Dermis blood vessel endothelial cell (primary cell): Measurements from ENCODE around the gene PARVA. TPM values are rescaled to one million over a fixed set of nuclear protein-coding genes. Genes with fewer than 3 reads are reported as not detected.
A peak's percentile ranks its signal among the peaks of the same experiment; 100 is the strongest.

Experiments
- DNase-seq: peaks from one replicate; pipeline ENCODE4 v3.0.0; 2010
- total RNA-seq: library from RNA; depleted of rRNA; stranded (reverse); fragments of >200 nt; gene quantifications from 2 replicates; pipeline ENCODE4 v1.2.3, GENCODE V29; 2014

The PARVA gene
- total RNA-seq, 1 donor from 2014 or later, result 25.5 TPM

DNA sequence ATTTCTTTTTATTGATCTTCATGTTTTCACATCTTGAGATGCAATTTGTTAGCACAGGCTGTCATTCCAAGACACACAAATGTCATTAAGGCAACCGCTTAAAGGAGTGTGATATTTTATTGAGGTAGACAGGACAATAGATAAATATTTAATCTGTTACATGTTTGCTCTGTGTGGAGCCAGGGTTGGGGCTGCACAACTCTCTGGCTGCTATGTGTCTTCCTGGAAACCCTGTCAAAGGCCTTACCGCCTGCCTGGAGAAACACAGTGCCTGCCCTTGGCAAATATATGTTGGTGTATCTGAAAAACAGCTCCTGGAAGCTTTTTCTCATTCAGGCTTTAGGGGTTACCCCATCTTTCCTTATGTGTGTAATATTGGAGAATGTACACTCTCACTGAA is 157.2 kb downstream of the PARVA start:
- DNase-seq, result no peak

DNA sequence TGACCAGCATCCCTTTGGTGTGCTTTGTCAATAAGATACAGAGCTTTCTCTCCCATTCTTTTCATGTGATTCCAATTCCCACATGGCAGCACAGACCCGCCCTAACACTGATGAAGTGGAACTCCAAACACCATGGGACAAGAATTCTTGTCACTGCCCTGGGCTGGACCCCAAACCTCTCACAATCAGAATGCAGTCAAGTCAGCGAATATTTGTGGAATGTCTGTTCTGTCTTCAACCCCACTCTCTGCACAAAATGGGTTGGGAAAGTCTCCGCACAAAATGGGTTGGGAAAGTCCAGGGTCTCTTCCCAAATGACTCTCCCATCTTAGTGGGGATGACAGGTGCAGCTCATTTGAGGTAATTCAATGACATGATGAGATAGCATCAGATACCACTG is 157.9 kb downstream of the PARVA start:
- DNase-seq, result no peak

DNA sequence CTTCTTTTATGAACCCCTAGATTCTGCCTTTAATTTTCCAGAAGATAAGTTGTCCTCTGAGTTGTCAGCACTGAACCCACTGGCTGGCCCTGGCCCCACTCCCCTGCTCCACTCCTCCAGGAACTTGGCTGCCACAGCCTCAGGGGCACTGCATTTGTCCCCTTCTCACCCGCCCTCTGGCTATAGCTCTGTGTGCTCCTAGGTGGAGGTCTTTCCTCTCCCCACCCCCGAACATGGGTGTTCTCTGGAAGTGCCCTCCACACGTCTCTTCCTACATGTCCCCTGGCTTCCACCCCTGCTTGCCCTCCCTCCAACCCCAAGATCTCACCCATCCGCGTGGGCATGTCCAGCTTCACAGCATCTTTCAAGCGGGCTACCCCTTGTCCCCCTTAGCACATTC is 159.2 kb downstream of the PARVA start:
- no peak for DNase-seq

- no peak for DNase-seq
These were observed 160.5 kb downstream of the PARVA start for GRCh38 chr11:12537778-12538401.

DNA sequence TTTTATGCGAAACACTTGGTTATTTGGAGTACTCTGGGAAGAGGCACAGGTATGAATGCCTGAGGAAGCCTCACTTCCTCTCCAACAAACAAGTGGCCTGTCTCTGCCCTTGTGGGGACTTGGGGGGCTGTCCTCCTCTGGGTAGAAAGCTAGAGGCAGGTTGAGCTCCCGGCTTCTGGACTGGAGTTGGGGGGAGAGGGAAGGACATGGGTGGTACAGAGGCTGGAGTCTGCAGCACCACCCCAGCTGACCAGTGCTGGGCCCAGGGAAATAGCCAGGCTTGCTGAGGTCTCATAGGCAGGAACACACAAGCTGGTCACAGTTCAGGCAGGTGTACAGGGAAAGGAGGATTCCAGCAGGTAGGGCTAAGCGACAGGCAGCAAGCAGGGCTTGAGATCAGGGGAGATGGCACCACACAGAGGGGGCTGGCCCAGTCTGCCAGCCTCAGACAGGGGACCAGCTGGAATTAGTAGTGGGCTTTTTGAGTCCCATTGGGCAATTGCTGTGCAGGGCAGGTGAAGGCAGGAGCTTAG is 161.6 kb downstream of the PARVA start:
- DNase-seq, result no peak

DNA sequence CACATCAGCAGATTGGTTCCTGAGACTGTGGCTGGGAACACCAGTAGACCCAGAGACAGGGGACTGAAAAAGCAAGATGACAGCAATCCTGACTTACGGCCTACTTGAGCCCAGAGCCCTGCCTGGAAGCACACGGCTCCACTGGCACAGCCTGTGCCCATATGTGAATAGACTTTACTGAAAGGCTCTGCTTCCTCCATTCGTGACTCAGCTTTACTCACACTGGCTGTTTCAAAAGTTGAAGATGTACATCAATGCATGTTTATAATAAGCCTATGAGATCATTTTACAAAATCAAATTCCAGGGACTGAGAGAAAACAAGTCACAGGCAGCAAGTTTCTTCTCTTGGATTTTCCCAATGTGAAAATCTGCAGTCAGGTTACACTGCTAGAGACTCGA is 162.2 kb downstream of the PARVA start:
- DNase-seq, result peak; percentile 84

DNA sequence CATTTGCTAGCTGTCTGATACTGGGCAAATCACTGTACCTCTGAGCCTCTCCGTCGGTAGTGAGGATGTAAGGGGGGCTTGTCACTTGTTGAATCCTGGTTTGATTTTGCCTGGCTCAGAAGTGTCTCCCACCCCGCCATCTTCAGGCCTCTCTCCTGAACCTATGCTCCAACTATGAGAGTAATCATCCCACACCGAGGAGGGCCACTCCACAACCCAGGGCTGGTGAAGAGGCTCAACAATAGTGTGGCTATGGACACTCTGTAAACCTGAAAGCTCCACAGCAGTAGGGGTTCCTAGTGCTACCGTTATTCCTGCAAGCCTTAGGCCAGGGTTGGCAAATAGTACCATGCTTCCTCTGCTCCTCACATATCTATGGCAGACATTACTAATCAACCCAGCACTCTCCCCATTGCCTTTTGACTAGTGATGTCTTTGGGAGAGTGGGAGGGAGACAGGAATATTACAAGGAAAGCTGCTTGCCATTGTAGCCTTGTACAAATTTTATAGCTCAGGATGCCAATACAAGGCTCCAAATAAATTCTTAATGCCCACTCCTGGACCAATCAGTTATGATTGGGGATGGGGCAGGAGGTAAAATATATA is 162.8 kb downstream of the PARVA start:
- DNase-seq, result peak; percentile 19

- DNase-seq, result peak; percentile 9
These were observed 163.7 kb downstream of the PARVA start for GRCh38 chr11:12540913-12541582.

DNA sequence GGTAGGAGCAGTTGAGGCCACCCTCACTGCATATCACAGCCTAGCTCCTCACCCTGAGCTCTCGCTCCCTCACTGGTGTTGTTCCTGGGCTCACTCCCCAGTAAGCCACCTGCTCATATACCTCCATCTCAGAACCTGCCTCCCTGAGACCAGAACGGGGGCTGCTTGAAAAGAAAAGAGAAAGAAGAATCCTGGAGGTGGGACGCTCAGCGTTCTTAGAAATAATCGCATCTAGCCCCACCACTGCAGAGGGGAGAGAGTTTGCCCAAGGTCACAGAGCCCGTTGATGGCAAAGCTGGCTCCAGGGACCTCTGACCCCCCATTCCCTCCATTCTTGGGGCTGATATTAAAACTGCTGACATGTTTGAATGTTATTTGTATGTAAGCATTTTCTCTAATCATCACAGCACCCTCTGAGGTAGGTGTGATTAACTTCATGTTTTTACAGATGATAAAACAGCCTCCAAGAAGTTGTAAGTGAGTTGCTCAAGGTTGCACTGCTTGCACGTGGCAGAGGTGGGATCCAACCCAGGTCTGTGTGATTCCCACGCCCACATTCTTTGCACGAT is 164.3 kb downstream of the PARVA start:
- DNase-seq, result no peak

GRCh38 chr11:12542186-12542935 is 165.0 kb downstream of the PARVA start:
- no peak for DNase-seq

GRCh38 chr11:12543596-12544415 is 166.4 kb downstream of the PARVA start:
- DNase-seq, result no peak

DNA sequence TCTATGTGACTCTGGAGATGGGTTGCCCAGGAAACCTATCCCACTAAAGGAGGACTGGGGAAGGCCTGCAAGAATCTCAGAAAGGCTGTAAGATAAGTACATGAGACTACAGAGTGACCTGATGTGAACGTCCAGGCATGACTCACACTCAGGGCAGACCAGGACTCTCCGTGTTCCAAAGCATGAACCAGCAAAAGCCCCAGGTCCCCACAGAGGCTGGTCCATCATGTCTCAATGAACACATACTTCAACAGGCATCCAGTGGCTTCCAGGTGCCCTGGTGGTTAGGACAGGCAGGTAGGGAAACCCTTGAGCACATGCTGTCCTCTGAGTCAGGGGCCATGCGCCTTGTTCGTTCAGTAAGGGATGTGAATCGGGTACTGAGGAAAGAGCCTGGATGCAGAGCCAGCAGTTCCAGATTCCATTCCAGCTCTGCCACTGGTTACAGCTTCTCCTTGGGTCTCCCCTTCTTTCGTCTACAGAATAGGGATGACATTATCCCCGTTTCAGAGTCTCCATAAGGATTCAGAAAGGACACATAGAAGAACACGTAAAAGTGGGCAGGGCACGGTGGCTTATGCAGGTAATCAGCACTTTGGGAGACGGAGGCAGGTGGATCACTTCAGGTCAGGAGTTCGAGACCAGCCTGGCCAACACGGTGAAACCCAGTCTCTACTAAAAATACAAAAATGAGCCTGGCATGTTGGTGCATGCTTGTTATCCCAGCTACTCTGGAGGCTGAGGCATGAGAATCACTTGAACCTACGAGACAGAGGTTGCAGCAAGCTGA is 167.8 kb downstream of the PARVA start:
- no peak for DNase-seq

GRCh38 chr11:12546122-12546521 is 168.8 kb downstream of the PARVA start:
- no peak for DNase-seq

GRCh38 chr11:12546660-12547059 is 169.3 kb downstream of the PARVA start:
- no peak for DNase-seq

DNA sequence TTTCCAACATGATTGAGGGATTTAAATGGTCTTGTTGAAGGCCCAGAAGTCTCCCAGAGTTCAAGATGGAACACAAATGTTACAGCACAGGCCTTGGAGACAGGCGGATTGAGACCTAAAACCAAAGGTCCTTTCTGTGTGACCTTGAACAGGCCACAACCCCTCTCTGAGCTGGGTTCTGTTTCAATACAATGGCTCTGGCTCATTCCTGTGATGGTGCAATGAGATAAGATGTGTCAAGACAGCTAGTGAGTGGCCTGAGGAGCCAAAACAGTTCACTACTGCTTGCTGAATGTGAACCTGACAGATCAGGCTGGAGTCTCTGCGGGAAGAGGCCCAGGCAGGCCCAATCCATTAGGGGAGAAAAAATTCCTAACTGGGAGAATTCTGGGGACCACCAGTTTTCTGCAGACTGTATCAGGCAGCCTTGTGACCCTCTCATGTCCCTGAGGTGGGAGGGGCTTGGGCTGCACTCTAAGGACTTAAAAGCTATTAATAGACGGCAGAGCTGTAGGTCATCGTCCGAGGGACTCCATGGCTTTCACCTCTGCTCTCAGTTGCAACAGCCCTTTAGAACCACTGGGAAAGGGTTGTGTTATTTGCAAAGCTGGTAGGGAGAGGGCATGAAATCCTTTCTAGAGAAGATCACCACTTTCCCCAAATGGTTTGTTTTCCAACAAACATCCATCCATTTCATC is 170.7 kb downstream of the PARVA start:
- DNase-seq, result no peak

DNA sequence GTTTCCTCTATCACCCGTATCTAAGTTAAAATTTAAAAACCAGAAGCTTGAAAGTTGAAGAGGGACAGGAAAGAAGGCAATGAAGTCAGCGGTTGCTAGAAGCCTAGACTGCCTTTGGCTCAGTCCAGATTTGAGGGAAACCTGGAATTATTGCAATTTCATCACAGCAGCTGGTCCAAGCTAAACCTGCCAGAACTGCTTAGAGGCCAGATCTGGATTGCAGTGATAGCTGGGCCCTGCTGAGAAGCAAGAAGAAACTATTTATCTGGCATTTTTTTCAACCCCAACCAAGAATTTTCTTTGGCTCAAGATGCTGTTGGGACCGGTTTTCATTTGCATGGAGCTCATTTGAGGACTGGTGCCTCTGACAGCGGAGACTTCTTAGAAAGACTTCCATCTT is 175.3 kb downstream of the PARVA start:
- DNase-seq, result no peak

DNA sequence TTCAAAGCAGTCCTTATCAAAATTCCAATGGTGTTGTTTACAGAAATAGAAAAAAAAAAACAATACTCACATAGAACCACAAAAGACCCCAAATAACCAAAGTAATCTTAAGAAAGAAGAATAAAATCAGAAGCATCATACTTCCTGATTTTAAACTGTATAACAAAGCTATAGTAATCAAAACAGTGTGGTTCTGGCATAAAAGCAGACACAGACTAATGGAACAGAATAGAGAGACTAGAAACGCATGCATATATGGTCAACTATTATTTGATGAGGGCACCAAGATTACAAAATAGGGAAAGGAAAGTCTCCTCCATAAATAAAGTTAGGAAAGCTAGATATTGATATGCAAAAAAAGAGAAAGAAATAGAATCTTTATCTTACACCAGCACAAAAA is 176.8 kb downstream of the PARVA start:
- DNase-seq, result no peak

- DNase-seq, result no peak
These were observed 178.8 kb downstream of the PARVA start for GRCh38 chr11:12556155-12556554.

GRCh38 chr11:12556788-12557384 is 179.5 kb downstream of the PARVA start:
- peak; percentile 55 for DNase-seq

- DNase-seq, result no peak
These were observed 181.6 kb downstream of the PARVA start for GRCh38 chr11:12559011-12559410.
